SH-SY5Y (cell line): ENCODE data around the gene RIPK4.

Experiments used
- GATA2 ChIP-seq: IDR thresholded peaks from 2 replicates; pipeline ENCODE4 v1.6.1; 2011; ENCODE audit warnings: mild to moderate bottlenecking, low read depth, low read length
- GATA3 ChIP-seq: IDR thresholded peaks from 2 replicates; pipeline ENCODE4 v1.6.1; 2011; ENCODE audit warnings: low read depth, mild to moderate bottlenecking, low read length, moderate library complexity

DNA sequence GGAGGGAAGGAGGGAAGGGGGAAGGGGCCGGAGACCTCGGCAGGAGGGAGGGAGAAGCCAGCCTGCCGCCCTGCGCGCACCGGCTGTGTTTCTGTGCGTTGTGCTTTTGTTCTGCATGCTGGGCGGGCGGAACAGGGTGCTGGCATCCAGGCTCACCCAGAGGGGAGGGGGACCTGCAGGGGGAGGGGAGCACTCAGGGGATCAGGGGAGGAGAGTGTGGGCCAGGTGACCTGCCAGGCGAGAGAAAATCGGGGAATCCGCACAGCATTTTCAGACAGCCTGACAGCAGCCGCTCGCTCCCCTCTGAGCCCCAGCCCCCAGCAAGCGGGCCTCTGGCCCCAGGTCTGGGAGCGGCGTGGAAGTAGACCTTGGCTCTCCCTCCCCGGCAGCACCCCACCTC, 54.7 kb downstream of the RIPK4 start:
- TF ChIP-seq GATA2 (no peak), GATA3 (no peak)
